GM21717 (cell line): ENCODE results near the gene LRRC25.
"Not testable (repeated sequence)": the region's sequence is repeated elsewhere in the genome, so short reads cannot be mapped to it uniquely, and the experiment has no call there.

Source experiments
- ATAC-seq: cut with Tn5 transposase; IDR thresholded peaks from one replicate; pipeline ENCODE4 v1.9.1; 2021; ENCODE audit warnings: mild to moderate bottlenecking, moderate library complexity; ENCODE audit not compliant: unreplicated experiment

LRRC25 gene

GRCh38 chr19:18349524-18350128 lies 47.8 kb downstream of the LRRC25 start:
- no peak for ATAC-seq

DNA sequence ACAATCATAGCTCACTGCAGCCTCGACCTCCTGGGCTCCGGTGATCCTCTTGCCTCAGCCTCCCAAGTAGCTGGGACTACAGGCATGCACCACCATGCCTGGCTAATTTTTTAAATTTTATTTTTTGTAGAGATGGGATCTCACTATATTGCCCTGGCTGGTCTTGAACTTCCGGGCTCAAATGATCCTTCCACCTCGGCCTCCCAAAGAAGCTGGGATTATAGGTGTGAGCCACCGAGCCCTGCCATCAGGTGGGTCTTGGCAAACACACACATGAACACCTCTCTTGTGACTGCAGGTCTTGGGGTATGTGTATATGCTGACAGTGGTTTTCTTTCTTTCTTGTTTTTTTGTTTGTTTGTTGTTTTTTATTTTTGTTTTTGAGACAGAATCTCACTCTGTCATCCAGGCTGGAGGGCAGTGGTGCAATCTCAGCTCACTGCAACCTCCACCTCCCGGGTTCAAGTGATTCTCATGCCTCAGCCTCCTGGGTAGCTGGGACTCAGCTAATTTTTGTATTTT lies 48.5 kb downstream of the LRRC25 start:
- ATAC-seq, result not testable (repeated sequence)

- no peak for ATAC-seq
Observed at GRCh38 chr19:18348171-18348570, 49.3 kb downstream of the LRRC25 start.

DNA sequence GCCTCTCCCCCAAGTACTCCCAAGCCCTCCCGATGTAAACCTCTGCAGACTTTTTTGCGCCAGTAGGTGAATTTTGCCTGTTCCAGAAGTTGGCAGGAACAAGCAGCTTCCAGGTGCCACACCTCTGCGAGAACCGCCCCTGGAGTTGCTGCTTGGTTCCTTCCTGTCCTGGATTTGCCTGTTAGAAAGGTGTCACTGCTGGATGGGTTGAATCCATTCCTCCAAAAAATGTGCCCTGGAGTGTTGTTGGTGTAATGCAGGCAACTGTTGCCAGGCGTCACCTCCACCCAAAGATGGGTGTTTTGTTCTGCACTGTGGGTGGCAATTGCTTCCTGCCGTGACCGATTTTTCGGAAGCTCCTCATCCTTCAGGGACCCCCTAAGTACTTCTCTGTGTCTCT lies 51.3 kb downstream of the LRRC25 start:
- ATAC-seq, result no peak

DNA sequence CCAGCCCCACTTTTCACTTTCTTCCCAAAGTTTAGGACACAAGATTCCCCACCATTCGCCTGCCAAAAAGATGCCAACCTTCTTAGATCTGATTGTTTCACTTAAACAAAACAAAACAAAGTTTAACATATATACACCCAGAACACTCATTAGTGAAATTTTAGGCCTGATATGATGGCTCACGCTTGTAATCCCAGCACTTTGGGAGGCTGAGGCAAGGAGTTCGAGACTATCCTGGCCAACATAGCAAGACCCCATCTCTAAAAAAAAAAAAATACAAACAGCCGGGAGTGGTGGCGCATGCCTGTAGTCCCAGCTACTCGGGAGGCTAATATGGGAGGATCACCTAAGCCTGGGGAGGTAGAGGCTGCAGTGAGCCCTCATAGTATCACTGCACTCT lies 52.1 kb downstream of the LRRC25 start:
- no peak for ATAC-seq

DNA sequence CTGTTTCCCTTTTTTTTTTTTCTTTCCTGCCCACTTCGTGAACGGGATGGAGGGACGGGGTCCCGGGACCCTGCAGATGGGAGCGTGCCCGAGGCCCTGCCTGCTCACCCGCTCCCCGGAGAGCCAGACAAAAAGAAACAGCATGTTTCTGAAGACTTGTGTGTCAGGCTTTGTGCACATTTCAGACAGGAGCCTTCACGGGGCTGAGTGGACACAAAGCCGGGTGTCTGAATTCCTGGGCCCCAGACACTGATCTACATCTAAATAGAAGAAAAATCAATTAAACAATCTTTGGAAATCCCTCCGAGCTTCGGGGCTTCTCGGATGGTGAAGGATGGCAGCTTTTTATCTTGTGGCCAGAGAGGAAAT lies 52.9 kb downstream of the LRRC25 start:
- ATAC-seq, result no peak

DNA sequence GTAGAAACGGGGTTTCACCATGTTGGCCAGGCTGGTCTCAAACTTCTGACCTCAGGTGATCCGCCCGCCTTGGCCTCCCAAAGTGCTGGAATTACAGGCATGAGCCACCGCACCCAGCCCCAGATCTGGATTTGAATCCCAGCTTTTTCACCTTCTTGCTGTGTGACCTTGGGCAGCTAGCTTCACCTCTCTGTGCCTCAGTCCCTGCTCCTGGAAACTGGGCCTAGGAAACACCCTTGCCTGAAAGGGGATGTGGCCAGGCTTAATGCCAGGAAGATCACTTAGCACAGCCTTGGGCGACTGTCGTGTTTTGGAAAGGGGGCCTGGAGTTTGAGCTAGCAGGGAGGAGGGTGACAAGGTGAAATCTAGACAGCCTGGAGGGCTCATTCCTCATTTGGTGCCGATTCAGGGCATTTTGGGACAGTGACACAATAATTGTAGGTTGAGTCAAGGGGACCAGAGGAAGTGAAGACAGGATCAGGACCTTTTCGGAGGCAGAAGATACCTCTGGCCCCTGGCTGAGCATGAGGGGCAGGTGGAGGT lies 55.3 kb downstream of the LRRC25 start:
- no peak for ATAC-seq
